Measurements from ENCODE around the gene CPNE9.
"Not testable (repeated sequence)": the region's sequence is repeated elsewhere in the genome, so short reads cannot be mapped to it uniquely, and the experiment has no call there.

CPNE9 gene

GRCh38 chr3:9749296-9749644 lies 45.6 kb downstream of the CPNE9 start:
- peak in 1 of 2 experiments; percentile 79 for DNase-seq

- DNase-seq = peak; percentile 97 to 98
Measured at GRCh38 chr3:9749645-9750555, 46.3 kb downstream of the CPNE9 start, which contains the start of gene OGG1. Gene OGG1, plus strand, starts transcription at chr3:9749952. Its CDS starts 335 bp downstream, at chr3:9750287.

GRCh38 chr3:9750556-9751411 lies 47.2 kb downstream of the CPNE9 start:
- DNase-seq = peak in 1 of 2 experiments; percentile 10

- no peak for DNase-seq
Measured at GRCh38 chr3:9754678-9755077, 51.0 kb downstream of the CPNE9 start.

- no peak for DNase-seq
Measured at GRCh38 chr3:9757427-9757826, 53.8 kb downstream of the CPNE9 start.

GRCh38 chr3:9760779-9761505 lies 57.3 kb downstream of the CPNE9 start:
- DNase-seq = no peak

- DNase-seq = no peak
Measured at GRCh38 chr3:9761919-9762318, 58.3 kb downstream of the CPNE9 start.

- DNase-seq = no peak
Measured at GRCh38 chr3:9762871-9763270, 59.2 kb downstream of the CPNE9 start.

GRCh38 chr3:9765865-9766264 lies 62.2 kb downstream of the CPNE9 start:
- DNase-seq = no peak

GRCh38 chr3:9767418-9767817 lies 63.8 kb downstream of the CPNE9 start:
- DNase-seq = no peak

- no peak for DNase-seq
Measured at GRCh38 chr3:9768141-9768775, 64.6 kb downstream of the CPNE9 start.

- DNase-seq = no peak
Measured at GRCh38 chr3:9769012-9769411, 65.4 kb downstream of the CPNE9 start.

GRCh38 chr3:9769426-9770275 lies 66.0 kb downstream of the CPNE9 start, which contains the start of gene CAMK1:
Gene CAMK1, minus strand, starts transcription at chr3:9769947. Its CDS starts 2,198 bp downstream, at chr3:9767749.
- DNase-seq = peak in 1 of 2 experiments; percentile 27

- no peak for DNase-seq
Measured at GRCh38 chr3:9770276-9770812, 66.7 kb downstream of the CPNE9 start.

GRCh38 chr3:9771007-9771406 lies 67.4 kb downstream of the CPNE9 start:
- DNase-seq = not testable (repeated sequence)

GRCh38 chr3:9776896-9777693 lies 73.5 kb downstream of the CPNE9 start:
- no peak for DNase-seq

- no peak for DNase-seq
Measured at GRCh38 chr3:9777694-9778021, 74.0 kb downstream of the CPNE9 start.

- no peak for DNase-seq
Measured at GRCh38 chr3:9778143-9779074, 74.8 kb downstream of the CPNE9 start.

- no peak for DNase-seq
Measured at GRCh38 chr3:9779075-9779593, 75.5 kb downstream of the CPNE9 start.

All from NCI-H524 (cell line).